ENCODE data around the gene NT5E.
"Not testable (repeated sequence)": the region's sequence is repeated elsewhere in the genome, so short reads cannot be mapped to it uniquely, and the experiment has no call there.

Gene NT5E

DNA sequence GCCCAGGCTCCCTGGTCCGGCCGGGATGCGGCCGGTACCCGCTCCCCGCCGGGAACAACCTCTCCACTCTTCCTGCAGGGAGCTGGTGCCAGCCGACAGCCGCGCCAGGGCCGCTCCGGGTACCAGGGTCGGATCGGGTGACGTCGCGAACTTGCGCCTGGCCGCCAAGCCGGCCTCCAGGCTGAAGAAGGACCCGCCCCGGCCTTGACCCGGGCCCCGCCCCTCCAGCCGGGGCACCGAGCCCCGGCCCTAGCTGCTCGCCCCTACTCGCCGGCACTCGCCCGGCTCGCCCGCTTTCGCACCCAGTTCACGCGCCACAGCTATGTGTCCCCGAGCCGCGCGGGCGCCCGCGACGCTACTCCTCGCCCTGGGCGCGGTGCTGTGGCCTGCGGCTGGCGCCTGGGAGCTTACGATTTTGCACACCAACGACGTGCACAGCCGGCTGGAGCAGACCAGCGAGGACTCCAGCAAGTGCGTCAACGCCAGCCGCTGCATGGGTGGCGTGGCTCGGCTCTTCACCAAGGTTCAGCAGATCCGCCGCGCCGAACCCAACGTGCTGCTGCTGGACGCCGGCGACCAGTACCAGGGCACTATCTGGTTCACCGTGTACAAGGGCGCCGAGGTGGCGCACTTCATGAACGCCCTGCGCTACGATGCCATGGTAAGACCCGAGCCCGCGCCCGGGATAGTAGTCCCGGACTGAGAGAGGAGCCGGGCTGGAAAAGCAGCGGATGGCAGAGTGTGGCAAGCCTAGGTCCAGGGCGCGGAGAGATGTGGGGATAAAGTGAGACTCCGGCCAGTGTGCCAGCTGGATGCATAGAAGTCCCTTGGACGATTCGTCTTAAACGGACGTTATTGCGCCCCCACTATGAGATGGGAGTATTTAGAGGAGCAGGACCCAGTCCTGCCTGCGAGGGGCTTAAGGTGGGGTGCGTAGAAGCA lies at the start of gene NT5E:
TSS of gene NT5E (plus strand) at position 266 of the 942 bp plus-strand sequence. CDS start at position 323, 57 bp downstream.
- DNase-seq, result peak in 44 of 51 donors; percentile 11 to 85 (median 59)

DNA sequence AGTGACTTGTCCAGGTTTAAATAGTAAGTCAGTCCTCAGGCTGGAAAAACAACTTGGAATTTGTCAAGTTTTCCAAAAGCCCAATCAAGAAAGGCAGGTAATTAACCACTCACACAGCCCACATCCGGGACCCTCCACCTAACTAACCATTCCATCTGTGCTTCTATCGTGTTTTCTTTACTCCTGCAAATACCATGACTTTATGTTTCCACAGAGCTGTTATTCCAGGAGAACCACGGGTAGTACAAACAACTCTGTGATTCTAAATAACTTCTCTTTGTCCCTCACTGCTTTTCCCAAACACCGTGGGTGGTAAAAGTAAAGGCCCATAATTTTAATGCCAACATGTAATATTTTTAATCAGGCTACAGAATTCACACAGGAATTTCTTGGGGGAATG lies 49.6 kb upstream of the NT5E start:
- no peak for DNase-seq

- no peak for DNase-seq
These were observed 48.5 kb upstream of the NT5E start for GRCh38 chr6:85401186-85402021.

DNA sequence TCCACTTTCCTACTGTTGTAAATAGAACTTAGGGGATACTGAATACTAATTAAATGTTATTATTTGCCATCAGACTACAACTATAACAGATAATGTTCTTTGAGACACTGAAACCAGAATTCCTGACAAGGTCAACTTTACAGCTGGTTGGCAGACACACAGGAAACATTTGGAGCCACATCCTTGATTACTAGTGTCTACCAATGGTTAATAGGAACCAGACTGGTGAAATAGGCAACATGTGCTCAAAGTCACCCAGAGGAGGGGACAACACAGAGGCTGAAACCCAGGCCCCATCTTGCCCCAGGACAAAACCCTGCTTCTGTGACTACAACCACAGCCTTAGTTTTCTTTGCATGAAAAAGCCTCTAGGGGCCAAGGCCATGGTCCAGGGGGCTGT lies 47.8 kb upstream of the NT5E start:
- no peak for DNase-seq

DNA sequence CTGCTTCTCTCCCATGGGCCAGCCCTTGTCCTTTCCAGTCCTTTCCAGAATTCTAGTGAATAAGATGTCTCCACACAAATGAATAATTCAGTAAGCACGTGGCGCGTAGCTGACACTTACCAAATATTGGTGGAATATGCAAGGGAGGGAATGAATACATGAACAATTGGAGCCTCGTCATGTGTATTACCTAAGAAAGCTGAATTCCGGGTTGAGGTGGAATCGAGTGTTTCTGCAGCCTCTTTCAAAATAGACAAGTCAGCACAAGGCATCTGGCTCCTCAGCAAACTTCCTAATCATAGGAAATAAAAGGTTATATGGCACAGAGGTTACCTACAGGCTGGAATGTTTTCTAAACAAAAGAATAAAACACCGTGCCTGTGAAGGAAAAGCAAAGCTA lies 47.0 kb upstream of the NT5E start:
- DNase-seq, result no peak

- DNase-seq, result no peak
These were observed 46.4 kb upstream of the NT5E start for GRCh38 chr6:85403331-85404015.

GRCh38 chr6:85404016-85404563 lies 45.8 kb upstream of the NT5E start:
- DNase-seq, result not testable (repeated sequence)

DNA sequence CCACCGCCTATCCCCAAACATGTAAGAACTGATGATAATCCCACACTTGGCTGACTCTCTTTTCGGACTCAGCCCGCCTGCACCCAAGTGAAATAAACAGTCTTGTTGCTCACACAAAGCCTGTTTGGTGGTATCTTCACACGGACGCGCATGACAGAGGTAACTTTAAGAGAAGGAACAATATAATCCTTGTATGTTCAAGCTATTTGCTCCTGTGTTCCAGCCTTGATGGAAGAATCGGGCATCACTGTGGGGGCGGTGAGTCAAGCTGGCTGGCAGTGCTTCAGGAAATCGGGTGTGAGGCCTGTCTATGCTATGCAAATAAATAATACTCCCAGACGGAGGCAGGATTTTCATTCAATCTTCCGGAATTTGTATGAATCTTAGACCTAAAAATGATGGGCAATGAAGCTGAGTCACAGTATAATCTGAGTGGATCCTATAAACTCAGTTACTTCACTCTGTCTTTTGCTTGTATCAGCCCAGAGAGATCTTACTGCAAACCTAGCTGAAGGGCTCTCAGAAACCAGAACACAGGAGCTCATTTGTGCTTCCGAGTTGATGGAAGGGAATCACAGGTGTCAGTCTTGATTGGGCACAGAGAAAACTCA lies 45.2 kb upstream of the NT5E start:
- peak in 1 of 51 donors; percentile 9 for DNase-seq

GRCh38 chr6:85405175-85405852 lies 44.6 kb upstream of the NT5E start:
- no peak for DNase-seq

DNA sequence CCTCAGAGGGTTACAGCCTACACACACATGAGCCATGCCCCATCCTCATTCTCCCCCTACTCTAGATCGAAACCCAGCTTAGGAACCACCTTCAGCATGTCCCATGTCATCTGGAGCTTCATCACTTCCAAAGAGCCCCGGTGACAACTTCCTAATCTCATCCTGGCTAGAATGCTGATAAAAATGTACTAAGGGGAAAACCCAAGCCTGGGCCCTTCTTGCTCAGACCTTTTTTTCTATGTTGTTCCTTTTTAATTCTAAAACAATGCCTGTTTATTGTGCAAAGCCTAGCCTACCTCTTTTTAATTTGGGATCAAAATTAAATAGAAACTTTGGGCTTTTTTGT lies 44.1 kb upstream of the NT5E start:
- no peak for DNase-seq

DNA sequence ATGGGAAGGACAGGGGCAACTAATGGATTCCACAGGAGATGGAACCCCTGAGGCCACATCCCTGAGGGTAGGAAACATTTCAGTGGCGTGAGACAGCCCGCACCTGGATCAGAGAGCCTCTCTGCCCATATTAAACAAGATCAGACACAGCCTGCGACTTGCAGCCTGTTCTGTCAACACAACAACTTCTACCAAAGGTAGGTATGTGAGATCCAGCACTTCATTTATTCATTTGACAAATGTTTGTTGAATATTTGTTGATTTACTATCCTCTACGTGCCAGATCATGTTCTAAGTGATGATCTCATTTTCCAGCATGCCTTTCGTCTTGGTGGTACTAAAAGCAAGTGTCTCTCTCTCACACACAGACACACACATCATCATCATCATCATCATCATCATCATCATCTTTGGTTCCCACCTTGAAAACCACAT lies 43.2 kb upstream of the NT5E start:
- DNase-seq, result no peak

DNA sequence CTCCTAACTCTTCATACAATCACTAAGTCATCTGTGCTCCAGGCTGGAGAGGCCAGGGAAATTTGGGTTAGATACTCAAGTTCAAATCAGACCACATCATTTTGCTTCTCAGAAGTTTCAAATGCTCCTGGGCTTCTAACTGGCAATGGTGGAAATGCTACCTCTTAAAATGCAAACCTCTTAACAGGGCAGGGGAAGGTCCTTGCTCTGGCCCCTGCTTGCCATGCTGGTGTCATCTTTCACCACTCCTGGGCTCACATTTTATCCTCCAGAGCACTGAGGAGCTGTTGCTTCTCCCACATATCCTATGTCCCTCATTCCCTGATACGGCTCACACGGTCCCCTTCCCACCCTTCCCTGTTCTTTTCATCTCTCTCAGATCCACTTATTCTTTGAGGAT lies 41.8 kb upstream of the NT5E start:
- no peak for DNase-seq

DNA sequence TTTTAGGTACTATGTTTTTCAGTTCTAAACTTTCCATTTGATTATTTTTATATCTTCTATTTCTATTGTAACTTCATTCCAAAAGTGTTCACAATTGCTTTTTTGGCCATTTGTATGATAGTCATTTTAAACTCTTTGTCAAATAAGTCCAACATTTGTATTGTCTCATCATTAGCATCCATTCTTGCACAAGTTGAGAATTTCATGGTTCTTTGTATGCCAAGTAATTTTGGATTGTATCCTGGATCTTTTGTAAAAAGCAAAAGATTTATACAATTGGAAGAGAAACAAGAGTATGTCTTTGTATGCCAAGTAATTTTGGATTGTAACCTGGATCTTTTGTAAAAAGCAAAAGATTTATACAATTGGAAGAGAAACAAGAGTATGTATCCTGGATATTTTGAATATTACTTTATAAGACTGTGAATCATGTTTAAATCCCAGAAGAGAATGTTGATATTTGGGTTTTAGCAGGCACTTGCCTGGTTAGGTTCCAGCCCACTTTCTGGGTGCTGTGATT lies 36.9 kb upstream of the NT5E start:
- DNase-seq, result no peak

GRCh38 chr6:85416049-85416448 lies 33.8 kb upstream of the NT5E start:
- no peak for DNase-seq

- DNase-seq, result no peak
These were observed 33.1 kb upstream of the NT5E start for GRCh38 chr6:85416766-85417165.

DNA sequence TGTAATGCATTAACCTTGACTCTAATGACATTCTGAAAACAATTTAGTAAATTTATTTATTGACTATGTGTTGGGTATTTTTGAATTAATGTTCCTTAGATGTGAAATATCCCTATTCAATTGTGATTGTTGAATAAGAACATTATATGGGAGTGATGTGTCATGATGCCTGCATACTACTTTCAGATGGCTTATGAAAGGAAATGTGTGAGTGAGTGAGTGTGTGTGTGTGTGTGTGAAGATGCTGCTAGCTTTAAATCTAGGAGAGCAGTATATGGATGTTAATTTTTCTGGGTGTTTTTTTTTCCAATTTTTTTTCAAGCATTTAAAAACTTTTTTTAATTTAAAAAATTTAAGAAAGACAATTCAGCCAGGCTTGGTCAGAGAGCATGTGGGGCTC lies 32.5 kb upstream of the NT5E start:
- no peak for DNase-seq

DNA sequence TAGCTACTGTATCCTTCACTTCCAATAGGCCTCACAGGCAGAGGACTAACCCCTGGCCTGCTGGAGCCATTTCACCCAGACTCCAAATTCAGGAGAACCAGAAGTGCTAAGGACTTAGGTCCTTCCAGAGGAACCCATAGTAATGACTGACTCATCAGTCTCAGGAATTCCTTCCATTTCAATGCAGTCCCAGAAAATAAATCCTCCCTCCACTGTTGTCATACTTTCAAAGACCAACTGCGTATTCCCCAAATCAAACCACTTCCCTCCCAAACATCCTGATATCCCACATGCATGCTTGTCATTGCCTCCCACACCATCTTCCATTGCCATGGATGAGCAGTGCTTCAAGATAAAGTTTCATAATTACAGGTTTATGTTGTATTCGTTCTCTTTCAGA lies 31.8 kb upstream of the NT5E start:
- no peak for DNase-seq

GRCh38 chr6:85419046-85419759 lies 30.7 kb upstream of the NT5E start:
- no peak for DNase-seq

- no peak for DNase-seq
These were observed 29.3 kb upstream of the NT5E start for GRCh38 chr6:85420551-85420950.

DNA sequence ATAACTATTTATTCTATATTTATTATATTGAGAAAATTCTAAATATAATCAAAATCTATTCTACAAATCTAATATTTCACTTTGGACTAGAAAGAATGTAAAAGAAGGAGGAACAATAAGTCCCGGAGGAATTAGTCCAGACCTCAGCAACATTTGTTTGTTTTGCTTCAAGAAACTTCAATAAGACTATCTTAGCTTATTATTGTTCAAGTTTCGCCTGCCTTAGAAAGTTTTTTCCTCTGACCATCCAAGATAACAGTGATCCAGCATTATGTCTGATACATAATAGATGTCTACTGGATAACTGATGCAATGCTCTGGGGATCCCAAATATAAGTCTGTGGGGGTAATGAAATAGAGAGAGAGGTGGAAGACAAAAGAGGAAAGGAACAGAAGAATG lies 28.7 kb upstream of the NT5E start:
- no peak for DNase-seq
